ENCODE measurements around the gene VMAC.
A peak's percentile ranks its signal among the peaks of the same experiment; 100 is the strongest.

VMAC gene

DNA sequence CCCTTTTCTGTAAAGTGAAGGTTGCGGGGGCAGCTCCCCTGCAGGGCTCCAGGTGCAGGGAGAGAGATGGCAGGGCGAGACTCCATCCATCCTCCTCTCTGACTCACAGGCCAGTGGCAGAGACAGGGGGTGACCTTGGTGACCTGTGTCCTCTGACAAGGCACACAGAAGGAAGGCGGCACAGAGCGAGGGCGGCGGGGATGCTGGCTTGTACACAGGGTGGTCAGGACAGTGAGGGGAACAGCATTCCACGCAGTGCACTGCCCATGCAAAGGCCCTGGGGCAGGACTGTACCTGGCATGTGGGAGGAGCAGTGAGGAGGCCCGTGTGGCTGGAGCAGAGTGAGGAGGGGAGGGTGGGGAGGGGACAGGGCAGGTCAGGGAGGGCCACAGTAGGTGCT lies 8.8 kb upstream of the VMAC start:
- WGBS (ENCODE audit: insufficient coverage, insufficient read length), result no CpG with 5 or more reads among the region's 8 CpGs
- H3K36me3 ChIP-seq (ENCODE audit: control insufficient read depth, insufficient read depth, low read length), result peaks cover 15% of the 10 kb centered on the region

DNA sequence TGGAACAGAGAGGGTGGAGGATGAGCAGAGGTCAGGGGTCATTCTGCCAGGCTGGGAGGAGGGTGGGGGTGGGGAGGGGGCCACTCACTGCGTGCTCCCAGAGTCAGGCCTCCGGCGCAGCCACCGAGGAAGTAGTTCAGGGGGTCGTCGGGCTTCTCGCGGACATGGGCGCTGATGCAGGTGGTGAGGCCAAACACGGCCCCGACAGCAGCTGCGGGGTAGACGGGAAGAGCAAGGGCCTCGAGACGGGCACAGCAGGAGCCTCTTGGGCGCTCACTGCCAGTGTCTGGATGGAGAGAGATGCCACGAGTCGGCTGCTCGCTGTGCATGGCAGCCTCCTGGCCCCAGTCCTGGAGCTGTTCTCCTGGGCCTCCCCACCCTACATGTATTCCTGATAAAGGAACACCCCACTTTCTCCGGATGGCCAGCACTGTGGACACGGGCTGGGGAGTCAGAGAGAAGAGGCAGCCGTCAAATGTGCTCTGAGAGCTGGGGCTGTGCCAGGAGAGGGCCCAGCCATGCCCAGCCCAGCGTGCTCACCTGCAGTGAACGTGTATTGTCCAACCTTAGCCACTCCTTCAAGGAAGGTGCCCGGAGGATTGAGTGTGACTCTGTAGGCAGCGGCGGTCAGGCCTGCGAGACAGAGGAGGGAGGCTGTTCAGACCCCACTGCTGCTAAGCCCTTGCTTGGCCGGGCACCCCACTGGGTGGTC lies 8.2 kb upstream of the VMAC start:
- peaks cover 15% of the 10 kb centered on the region for H3K36me3 ChIP-seq (ENCODE audit: control insufficient read depth, insufficient read depth, low read length)
- H3K27me3 ChIP-seq (ENCODE audit: control insufficient read depth, insufficient read depth, low read length), result no peaks in the 10 kb centered on the region
- no peak overlapping the region for H3K4me3 ChIP-seq (ENCODE audit: low read length)
- WGBS (ENCODE audit: insufficient coverage, insufficient read length), result no CpG with 5 or more reads among the region's 29 CpGs
- H3K4me1 ChIP-seq (ENCODE audit: control insufficient read depth, insufficient read depth, low read length), result no peaks in the 10 kb centered on the region
- DNase-seq (ENCODE audit: low read depth, low spot score), result no peak
- no peaks in the 10 kb centered on the region for H3K9me3 ChIP-seq (ENCODE audit: control insufficient read depth, insufficient read depth, low read length)
- H3K27ac ChIP-seq (ENCODE audit: low read length), result no peak overlapping the region

More for the DNA sequence above, 8.8 kb upstream of the VMAC start:
- DNase-seq (ENCODE audit: low read depth, low spot score), result no peak
- H3K4me1 ChIP-seq (ENCODE audit: control insufficient read depth, insufficient read depth, low read length), result no peaks in the 10 kb centered on the region
- no peaks in the 10 kb centered on the region for H3K27me3 ChIP-seq (ENCODE audit: control insufficient read depth, insufficient read depth, low read length)
- H3K4me3 ChIP-seq (ENCODE audit: low read length), result no peak overlapping the region
- H3K9me3 ChIP-seq (ENCODE audit: control insufficient read depth, insufficient read depth, low read length), result no peaks in the 10 kb centered on the region
- H3K27ac ChIP-seq (ENCODE audit: low read length), result no peak overlapping the region

DNA sequence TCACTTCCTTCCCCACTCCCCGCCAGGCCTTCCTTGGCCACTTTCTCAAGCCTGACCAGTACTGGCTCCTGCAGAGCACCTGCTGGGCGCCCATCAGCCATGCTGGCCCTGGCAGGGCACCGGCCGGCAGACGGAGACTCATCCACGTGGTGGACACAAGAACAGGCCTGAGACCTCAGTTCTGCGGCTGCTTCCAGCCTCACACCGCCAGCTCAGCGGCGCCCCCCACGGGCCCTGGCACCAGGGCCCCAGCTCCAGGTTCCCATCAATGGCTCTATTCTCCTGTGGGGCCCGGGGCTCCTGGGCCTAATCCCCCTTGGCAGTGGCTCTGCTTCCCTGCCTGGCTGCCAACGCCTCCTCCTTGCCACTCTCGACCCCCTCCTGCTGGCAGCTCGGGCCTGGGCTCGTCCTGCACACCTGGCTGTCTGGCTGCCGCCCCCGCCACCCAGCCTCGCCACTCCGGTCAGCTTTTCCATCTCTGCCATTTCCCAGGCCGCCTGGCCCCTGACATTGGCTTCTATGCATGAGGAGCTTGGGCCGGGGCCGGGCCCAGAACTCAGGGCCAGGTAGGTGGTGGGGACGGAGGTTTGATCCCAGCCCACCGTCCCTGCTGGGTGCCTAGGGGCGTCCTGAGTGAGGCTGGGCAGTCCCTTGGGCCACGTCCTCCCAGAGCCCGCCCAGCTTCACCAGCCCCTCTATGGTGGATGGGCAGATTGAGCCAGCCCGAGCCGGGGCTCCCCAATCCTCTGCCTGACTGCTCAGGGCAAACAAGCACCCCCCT lies 7.3 kb upstream of the VMAC start:
- H3K36me3 ChIP-seq (ENCODE audit: control insufficient read depth, insufficient read depth, low read length), result peaks cover 15% of the 10 kb centered on the region

DNA sequence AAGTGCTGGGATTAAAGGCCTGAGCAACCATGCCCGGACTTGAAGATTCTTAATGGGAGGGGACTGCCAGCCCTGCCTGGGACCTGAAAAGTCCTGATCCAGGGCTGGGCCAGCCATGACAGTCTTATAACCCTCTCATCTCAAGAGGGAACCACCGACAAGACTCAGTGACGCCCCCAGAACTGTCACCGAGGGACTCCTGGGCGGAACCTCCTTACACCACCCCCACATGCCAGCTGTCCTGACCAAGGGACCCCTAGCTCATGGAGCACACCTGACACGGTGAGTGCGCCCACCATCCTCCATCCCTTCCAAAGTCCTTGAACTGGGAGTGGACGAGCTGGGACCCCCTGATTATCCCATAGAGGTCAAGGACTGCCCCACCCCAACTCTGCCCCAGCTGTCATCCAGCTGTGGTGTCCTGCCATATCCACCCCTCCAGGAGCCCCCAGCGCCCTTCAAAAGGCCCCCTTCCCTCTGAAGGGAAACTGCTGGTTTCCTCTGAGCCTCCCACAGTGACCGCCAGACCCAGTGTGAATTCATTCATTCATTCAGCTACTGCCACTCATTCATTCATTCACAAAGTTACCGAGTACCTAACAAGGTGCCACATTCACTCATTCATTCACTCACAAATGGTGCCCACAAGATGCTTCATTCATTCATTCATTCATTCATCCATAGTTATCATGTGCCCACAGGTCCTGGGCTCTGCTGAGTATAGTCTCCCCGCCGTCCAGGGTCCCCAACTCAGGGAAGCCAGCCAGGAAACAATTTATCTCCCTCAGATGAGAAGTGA lies 4.7 kb upstream of the VMAC start:
- H3K9me3 ChIP-seq (ENCODE audit: control insufficient read depth, insufficient read depth, low read length), result no peaks in the 10 kb centered on the region
- no peak for DNase-seq (ENCODE audit: low read depth, low spot score)
- H3K27me3 ChIP-seq (ENCODE audit: control insufficient read depth, insufficient read depth, low read length), result no peaks in the 10 kb centered on the region
- H3K27ac ChIP-seq (ENCODE audit: low read length), result no peak overlapping the region
- WGBS (ENCODE audit: insufficient coverage, insufficient read length), result no CpG with 5 or more reads among the region's 13 CpGs
- H3K4me1 ChIP-seq (ENCODE audit: control insufficient read depth, insufficient read depth, low read length), result no peaks in the 10 kb centered on the region
- H3K36me3 ChIP-seq (ENCODE audit: control insufficient read depth, insufficient read depth, low read length), result peaks cover 14% of the 10 kb centered on the region
- no peak overlapping the region for H3K4me3 ChIP-seq (ENCODE audit: low read length)

More for the DNA sequence above, 7.3 kb upstream of the VMAC start:
- Histone ChIP-seq H3K4me1 (ENCODE audit: control insufficient read depth, insufficient read depth, low read length) (no peaks in the 10 kb centered on the region), H3K27me3 (ENCODE audit: control insufficient read depth, insufficient read depth, low read length) (no peaks in the 10 kb centered on the region), H3K9me3 (ENCODE audit: control insufficient read depth, insufficient read depth, low read length) (no peaks in the 10 kb centered on the region), H3K4me3 (ENCODE audit: low read length) (no peak overlapping the region), H3K27ac (ENCODE audit: low read length) (no peak overlapping the region)
- WGBS (ENCODE audit: insufficient coverage, insufficient read length), result no CpG with 5 or more reads among the region's 30 CpGs
- DNase-seq (ENCODE audit: low read depth, low spot score), result no peak

DNA sequence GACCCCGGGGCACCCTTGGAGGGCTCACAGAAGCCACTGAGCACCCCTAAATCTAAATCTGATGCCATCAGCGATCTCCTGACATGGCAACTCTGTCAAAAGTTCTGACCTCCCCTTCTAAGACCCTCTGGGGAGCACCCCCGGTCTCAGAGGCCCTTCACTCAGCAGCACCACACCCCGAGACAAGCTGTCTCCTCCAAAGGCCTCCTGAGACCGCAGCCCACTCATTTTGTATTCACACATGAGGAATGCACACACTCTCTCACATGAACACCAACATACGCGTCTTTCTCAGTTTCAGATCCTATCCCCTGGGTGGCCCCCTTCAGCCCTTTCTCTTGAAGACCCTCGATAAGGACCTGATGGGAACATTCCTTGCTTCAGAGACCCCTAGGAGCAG lies 3.7 kb upstream of the VMAC start:
- H3K36me3 ChIP-seq (ENCODE audit: control insufficient read depth, insufficient read depth, low read length), result peaks cover 4% of the 10 kb centered on the region
- H3K27ac ChIP-seq (ENCODE audit: low read length), result no peak overlapping the region
- no peaks in the 10 kb centered on the region for H3K9me3 ChIP-seq (ENCODE audit: control insufficient read depth, insufficient read depth, low read length)
- H3K4me3 ChIP-seq (ENCODE audit: low read length), result no peak overlapping the region
- H3K4me1 ChIP-seq (ENCODE audit: control insufficient read depth, insufficient read depth, low read length), result no peaks in the 10 kb centered on the region
- no peaks in the 10 kb centered on the region for H3K27me3 ChIP-seq (ENCODE audit: control insufficient read depth, insufficient read depth, low read length)
- no CpG with 5 or more reads among the region's 8 CpGs for WGBS (ENCODE audit: insufficient coverage, insufficient read length)
- no peak for DNase-seq (ENCODE audit: low read depth, low spot score)

DNA sequence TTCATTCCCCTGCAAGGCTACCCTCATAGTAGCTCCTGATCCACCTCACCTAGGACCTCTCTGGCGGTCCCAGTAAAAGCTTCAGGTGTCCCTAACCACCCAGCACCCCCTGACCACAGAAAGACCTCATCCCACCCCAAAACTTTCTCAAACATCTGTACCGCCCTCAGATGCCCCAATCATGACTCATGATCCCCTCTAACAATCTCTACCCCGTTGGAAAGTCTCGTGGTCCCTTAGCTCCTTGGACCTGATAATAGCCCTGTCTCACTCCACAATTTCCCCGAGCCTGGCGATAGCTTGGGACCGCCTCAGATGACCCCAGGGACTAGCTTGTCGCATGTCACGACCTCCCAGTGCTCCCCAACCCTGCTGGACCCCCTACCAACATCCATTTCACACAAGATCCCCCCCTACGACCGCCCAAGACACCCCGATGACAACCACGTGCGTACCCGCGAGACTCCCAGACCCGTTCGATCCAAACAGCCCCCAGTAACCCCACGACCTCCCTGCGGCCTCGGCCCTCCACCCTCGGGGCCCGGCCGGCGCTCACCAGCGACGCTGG lies 1.5 kb upstream of the VMAC start:
- Histone ChIP-seq H3K36me3 (ENCODE audit: control insufficient read depth, insufficient read depth, low read length) (no peaks in the 10 kb centered on the region), H3K9me3 (ENCODE audit: control insufficient read depth, insufficient read depth, low read length) (no peaks in the 10 kb centered on the region), H3K4me3 (ENCODE audit: low read length) (peak overlapping the region; percentile 97), H3K27me3 (ENCODE audit: control insufficient read depth, insufficient read depth, low read length) (no peaks in the 10 kb centered on the region), H3K27ac (ENCODE audit: low read length) (no peak overlapping the region), H3K4me1 (ENCODE audit: control insufficient read depth, insufficient read depth, low read length) (no peaks in the 10 kb centered on the region)
- DNase-seq (ENCODE audit: low read depth, low spot score), result no peak
- no CpG with 5 or more reads among the region's 27 CpGs for WGBS (ENCODE audit: insufficient coverage, insufficient read length)

DNA sequence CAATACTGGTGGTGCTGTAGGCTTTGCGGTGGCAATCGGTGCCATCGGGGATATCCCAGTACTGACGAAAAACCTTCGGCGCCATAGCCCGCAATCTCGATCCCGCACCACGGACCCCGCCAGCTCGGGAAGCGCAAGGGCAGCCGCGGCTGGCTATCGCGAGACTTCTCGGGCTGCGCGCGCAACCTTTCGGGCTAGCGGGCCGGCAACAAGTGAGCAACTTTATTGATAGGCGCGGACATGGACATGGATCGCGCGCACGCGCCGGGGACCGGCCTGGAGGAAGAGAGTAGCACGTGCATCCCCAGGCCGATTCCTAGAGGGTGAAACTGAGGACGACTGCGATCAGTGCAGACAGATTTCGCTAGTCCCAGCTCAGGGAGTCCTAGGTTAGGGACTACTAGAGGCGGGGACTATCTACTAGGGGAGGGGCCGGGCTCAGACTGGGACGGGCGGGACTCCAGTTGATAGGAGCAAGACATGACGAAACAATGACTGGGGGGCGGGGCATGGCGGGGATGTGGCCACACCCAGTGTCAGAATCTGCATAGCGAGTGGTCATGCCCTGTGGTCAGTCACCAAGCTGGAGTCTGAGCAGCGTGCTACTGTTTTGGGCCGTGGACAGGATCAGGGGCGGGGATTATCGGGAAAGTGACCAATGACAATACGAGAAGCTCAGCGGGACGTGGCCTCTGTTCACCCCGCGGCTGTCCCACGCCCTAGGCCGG lies 884 bp upstream of the VMAC start, which contains the start of gene NDUFA11:
TSS of gene NDUFA11 (minus strand) at position 167 of the 728 bp plus-strand sequence. CDS start at position 85, 82 bp downstream.
- Histone ChIP-seq H3K4me1 (ENCODE audit: control insufficient read depth, insufficient read depth, low read length) (no peaks in the 10 kb centered on the region), H3K9me3 (ENCODE audit: control insufficient read depth, insufficient read depth, low read length) (no peaks in the 10 kb centered on the region), H3K36me3 (ENCODE audit: control insufficient read depth, insufficient read depth, low read length) (no peaks in the 10 kb centered on the region), H3K27ac (ENCODE audit: low read length) (no peak within 1 kb of the TSS), H3K27me3 (ENCODE audit: control insufficient read depth, insufficient read depth, low read length) (no peaks in the 10 kb centered on the region), H3K4me3 (ENCODE audit: low read length) (peak within 1 kb of the TSS; percentile 97)
- no CpG with 5 or more reads among the region's 57 CpGs for WGBS (ENCODE audit: insufficient coverage, insufficient read length)
- peak; percentile 73 for DNase-seq (ENCODE audit: low read depth, low spot score)

DNA sequence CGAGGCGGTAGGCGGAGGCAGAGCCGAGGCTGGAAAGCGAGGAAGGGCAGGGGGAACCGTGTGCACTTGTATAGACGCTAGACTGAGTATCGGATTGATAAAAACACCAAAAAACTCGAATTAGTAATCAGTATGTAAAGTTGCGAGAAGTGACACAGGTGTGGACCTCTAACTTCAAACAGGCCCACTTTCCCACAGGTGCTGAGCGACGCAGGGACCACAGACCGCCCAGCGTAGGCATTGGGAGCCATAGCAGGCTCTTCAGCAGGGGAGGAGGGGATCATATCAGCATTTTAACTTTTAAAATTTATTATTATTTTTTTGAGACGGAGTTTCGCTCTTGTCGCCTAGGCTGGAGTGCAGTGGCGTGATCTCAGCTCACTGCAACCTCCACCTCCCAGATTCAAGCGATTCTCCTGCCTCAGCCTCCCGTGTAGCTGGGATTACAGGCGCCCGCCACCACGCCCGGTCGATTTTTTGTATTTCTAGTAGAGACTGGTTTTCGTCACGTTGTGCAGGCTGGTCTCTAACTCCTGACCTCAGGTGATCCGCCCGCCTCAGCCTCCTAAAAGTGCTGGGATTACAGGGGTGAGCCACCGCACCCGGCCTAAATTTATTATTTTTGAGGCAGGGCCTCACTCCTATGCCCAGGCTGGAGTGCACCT lies 574 bp downstream of the VMAC start:
- Histone ChIP-seq H3K4me3 (ENCODE audit: low read length) (peak overlapping the region; percentile 60), H3K4me1 (ENCODE audit: control insufficient read depth, insufficient read depth, low read length) (no peaks in the 10 kb centered on the region), H3K9me3 (ENCODE audit: control insufficient read depth, insufficient read depth, low read length) (no peaks in the 10 kb centered on the region), H3K27ac (ENCODE audit: low read length) (no peak overlapping the region), H3K36me3 (ENCODE audit: control insufficient read depth, insufficient read depth, low read length) (no peaks in the 10 kb centered on the region), H3K27me3 (ENCODE audit: control insufficient read depth, insufficient read depth, low read length) (no peaks in the 10 kb centered on the region)
- WGBS (ENCODE audit: insufficient coverage, insufficient read length), result no CpG with 5 or more reads among the region's 31 CpGs
- DNase-seq (ENCODE audit: low read depth, low spot score), result no peak

DNA sequence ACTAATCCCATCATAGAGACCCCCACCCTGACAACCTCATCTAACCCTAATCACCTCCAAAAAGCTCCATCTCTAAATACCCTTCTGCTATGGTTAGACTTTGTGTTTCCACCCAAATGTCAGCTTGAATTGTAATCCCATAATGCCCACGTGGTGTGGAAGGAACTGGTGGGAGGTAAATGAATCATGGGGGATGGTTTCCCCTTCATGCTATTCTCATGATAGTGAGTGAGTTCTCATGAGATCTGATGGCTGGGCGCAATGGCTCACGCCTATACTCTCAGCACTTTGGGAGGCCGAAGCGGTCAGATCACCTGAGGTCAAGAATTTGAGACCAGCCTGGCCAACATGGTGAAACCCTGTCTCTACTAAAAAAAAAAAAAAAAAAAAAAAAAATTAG lies 2.6 kb downstream of the VMAC start:
- H3K4me1 ChIP-seq (ENCODE audit: control insufficient read depth, insufficient read depth, low read length), result no peaks in the 10 kb centered on the region
- H3K9me3 ChIP-seq (ENCODE audit: control insufficient read depth, insufficient read depth, low read length), result no peaks in the 10 kb centered on the region
- no CpG with 5 or more reads among the region's 5 CpGs for WGBS (ENCODE audit: insufficient coverage, insufficient read length)
- no peak for DNase-seq (ENCODE audit: low read depth, low spot score)
- H3K27me3 ChIP-seq (ENCODE audit: control insufficient read depth, insufficient read depth, low read length), result no peaks in the 10 kb centered on the region
- H3K27ac ChIP-seq (ENCODE audit: low read length), result no peak overlapping the region
- H3K36me3 ChIP-seq (ENCODE audit: control insufficient read depth, insufficient read depth, low read length), result no peaks in the 10 kb centered on the region
- no peak overlapping the region for H3K4me3 ChIP-seq (ENCODE audit: low read length)
